Panc1 (cell line): ENCODE measurements around the gene BCCIP. TPM values are rescaled to one million over a fixed set of nuclear protein-coding genes. Genes with fewer than 3 reads are reported as not detected.

Experiments
- ATAC-seq: fragments of 200-7000 bp; cut with Tn5 transposase; 2 replicates; pipeline ENCODE4 v1.9.1; 2020; ENCODE audit warnings: mild to moderate bottlenecking, moderate library complexity
- BruUV-seq: library from RNA; stranded (reverse); fragments of 400-500 nt; replicated peaks from 2 replicates; lab custom pipeline; 2021; lab: Mats Ljungman, UMichigan
- CTCF ChIA-PET: fragments of 300-600 bp; sonication (Branson Sonifier 250); formaldehyde crosslinking; loops from one replicate; lab custom pipeline; 2022; ENCODE audit warnings: antibody characterized with exemption; lab: Charles Lee
- POLR2A ChIA-PET: fragments of 300-600 bp; sonication (Branson Sonifier 250); formaldehyde crosslinking; loops from one replicate; lab custom pipeline; 2022; ENCODE audit warnings: antibody characterized with exemption; lab: Charles Lee
- DNase-seq: peaks from one replicate; pipeline ENCODE4 v3.0.0-alpha.2; 2010; ENCODE audit warnings: low read depth, low spot score
- H3K27ac ChIP-seq: 2 replicates; pipeline ENCODE4 v1.5.1; 2011; ENCODE audit warnings: mild to moderate bottlenecking, low read length, inconsistent platforms
- H3K27me3 ChIP-seq: fragments of 200-500 bp; sonication (Bioruptor generic); 2 replicates; pipeline ENCODE4 v1.6.0; 2014; ENCODE audit warnings: low read length, inconsistent platforms; ENCODE audit not compliant: control insufficient read depth, insufficient read depth
- H3K36me3 ChIP-seq: fragments of 200-500 bp; sonication (Bioruptor generic); 2 replicates; pipeline ENCODE4 v1.5.1; 2014; ENCODE audit warnings: inconsistent platforms, mild to moderate bottlenecking, low read length, moderate library complexity; ENCODE audit not compliant: control insufficient read depth, insufficient read depth
- H3K4me1 ChIP-seq: 2 replicates; pipeline ENCODE4 v1.5.1; 2011; ENCODE audit warnings: inconsistent platforms, mild to moderate bottlenecking, low read length, moderate library complexity; ENCODE audit not compliant: control insufficient read depth, insufficient read depth
- H3K4me3 ChIP-seq, 2 experiments: 2 replicates each; pipeline ENCODE4 v1.5.1; 2011 to 2012; ENCODE audit warnings: low read depth in 2 of 2, low read length in 2 of 2, mild to moderate bottlenecking in 2 of 2, inconsistent platforms in 1 of 2, moderate library complexity in 1 of 2
- H3K9me3 ChIP-seq: fragments of 200-500 bp; sonication (Bioruptor generic); 2 replicates; pipeline ENCODE4 v1.5.1; 2014; ENCODE audit warnings: low read depth, mild to moderate bottlenecking, inconsistent platforms, low read length, moderate library complexity; ENCODE audit not compliant: control insufficient read depth, insufficient read depth
- POLR2AphosphoS5 ChIP-seq: IDR thresholded peaks from 2 replicates; pipeline ENCODE4 v1.6.1; 2012; ENCODE audit warnings: mild to moderate bottlenecking, low read depth, low read length, moderate library complexity
- SIN3A ChIP-seq: IDR thresholded peaks from 2 replicates; pipeline ENCODE4 v1.6.1; 2012; ENCODE audit warnings: low read depth, mild to moderate bottlenecking, low read length, moderate library complexity, borderline replicate concordance; ENCODE audit not compliant: insufficient read depth
- TCF7L2 ChIP-seq: IDR thresholded peaks from 2 replicates; pipeline ENCODE4 v1.6.1; 2011; ENCODE audit warnings: mild to moderate bottlenecking, low read depth, low read length, inconsistent platforms
- in situ Hi-C: cut with HindIII; loops from 2 replicates; pipeline ENCODE4 v1.10.0; 2016; ENCODE audit warnings: low sequenced_read_pairs, low pct_unique_long_range_greater_than_20kb
- intact Hi-C: fragments of 100-400 bp; cut with micrococcal nuclease; formaldehyde crosslinking; loops from one replicate; pipeline ENCODE4 v1.10.0; 2022; ENCODE audit not compliant: unreplicated experiment
- total RNA-seq: library from RNA; stranded (reverse); gene quantifications from one replicate; pipeline ENCODE4 v1.2.1, GENCODE V29; 2021; ENCODE audit not compliant: unreplicated experiment
- TF ChIP-seq, protein P1 (sequence below), 2 experiments: IDR thresholded peaks; 2 replicates each; pipeline ENCODE4 v1.6.1; 2011 to 2012; ENCODE audit warnings: low read depth in 2 of 2, control low read depth in 1 of 2, low read length in 1 of 2, mild to moderate bottlenecking in 1 of 2, moderate library complexity in 1 of 2; ENCODE audit not compliant: insufficient read depth in 1 of 2
- TF ChIP-seq, protein P2 (sequence below): fragments of 450-650 bp; IDR thresholded peaks from 2 replicates; pipeline ENCODE4 v1.5.1; 2017; ENCODE audit warnings: mild to moderate bottlenecking

BCCIP gene
- total RNA-seq, 1 experiment from 2014 or later = 123 TPM

DNA sequence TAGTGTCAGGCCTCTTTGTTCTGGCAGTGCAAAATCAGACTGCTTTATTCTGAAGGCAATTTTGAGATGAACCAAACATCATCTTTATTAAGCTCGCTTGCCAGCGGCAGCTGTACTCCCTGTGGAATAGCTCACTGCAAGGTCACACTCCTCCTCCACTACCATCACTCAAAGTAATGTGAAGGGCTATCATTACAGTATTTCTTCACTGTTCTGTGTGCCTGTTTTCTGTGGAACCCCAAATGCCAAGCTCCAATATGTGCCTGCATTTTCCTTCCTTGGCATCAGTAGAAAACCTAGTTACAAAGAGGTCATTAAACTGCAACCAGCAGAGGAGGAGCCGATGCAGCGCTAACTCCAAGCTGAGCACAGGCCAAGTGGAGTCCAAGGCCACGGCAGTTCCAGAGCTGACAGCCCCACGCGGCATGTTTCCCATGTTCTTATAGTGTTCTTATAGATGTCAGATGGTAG lies 21.4 kb downstream of the BCCIP start:
- BruUV-seq = no TSS peak
- Histone ChIP-seq H3K36me3 (peaks cover 26% of the 10 kb centered on the region), H3K4me3 (no peak overlapping the region), H3K27ac (no peak overlapping the region), H3K27me3 (no peaks in the 10 kb centered on the region), H3K9me3 (no peaks in the 10 kb centered on the region), H3K4me1 (no peaks in the 10 kb centered on the region; the same call in 1 of the 2 replicates)
- POLR2A ChIA-PET = no interaction called here
- intact Hi-C loops (no loop called here), in situ Hi-C loops (no loop called here)
- no peak for DNase-seq
- no peak for TF ChIP-seq POLR2AphosphoS5
- TF ChIP-seq, protein P1, sequence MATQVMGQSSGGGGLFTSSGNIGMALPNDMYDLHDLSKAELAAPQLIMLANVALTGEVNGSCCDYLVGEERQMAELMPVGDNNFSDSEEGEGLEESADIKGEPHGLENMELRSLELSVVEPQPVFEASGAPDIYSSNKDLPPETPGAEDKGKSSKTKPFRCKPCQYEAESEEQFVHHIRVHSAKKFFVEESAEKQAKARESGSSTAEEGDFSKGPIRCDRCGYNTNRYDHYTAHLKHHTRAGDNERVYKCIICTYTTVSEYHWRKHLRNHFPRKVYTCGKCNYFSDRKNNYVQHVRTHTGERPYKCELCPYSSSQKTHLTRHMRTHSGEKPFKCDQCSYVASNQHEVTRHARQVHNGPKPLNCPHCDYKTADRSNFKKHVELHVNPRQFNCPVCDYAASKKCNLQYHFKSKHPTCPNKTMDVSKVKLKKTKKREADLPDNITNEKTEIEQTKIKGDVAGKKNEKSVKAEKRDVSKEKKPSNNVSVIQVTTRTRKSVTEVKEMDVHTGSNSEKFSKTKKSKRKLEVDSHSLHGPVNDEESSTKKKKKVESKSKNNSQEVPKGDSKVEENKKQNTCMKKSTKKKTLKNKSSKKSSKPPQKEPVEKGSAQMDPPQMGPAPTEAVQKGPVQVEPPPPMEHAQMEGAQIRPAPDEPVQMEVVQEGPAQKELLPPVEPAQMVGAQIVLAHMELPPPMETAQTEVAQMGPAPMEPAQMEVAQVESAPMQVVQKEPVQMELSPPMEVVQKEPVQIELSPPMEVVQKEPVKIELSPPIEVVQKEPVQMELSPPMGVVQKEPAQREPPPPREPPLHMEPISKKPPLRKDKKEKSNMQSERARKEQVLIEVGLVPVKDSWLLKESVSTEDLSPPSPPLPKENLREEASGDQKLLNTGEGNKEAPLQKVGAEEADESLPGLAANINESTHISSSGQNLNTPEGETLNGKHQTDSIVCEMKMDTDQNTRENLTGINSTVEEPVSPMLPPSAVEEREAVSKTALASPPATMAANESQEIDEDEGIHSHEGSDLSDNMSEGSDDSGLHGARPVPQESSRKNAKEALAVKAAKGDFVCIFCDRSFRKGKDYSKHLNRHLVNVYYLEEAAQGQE (IDR thresholded peaks at IDR 0.05; ENCODE audit: insufficient read depth in 1 of 2, low read depth in 2 of 2, low read length in 1 of 2) = no peak
- no peak for TF ChIP-seq SIN3A
- CTCF ChIA-PET = no interaction called here
- no peak for ATAC-seq

DNA sequence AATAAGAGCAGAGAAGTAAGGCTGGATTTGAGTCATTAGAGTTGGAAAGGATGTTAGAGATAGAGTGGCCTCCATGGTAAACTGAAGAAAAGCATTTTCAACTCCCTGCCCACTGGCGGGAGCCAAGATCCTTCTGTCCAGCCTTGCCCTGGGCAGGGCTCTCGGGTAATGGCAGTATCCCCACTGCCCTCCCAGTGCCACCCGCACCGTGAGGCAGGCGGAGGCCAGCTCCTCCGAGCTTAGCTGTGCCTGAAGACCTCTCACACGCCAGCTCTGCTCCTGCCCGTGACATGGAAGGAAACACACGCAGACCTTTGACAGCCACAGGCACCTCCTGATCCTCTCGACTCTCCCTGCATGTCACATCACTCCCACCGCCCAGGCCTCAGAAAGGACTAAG lies 22.3 kb downstream of the BCCIP start:
- H3K4me3 ChIP-seq = no peak overlapping the region
- intact Hi-C loops (no loop called here), in situ Hi-C loops (no loop called here)
- BruUV-seq = no TSS peak
- H3K27me3 ChIP-seq = no peaks in the 10 kb centered on the region
- H3K9me3 ChIP-seq = no peaks in the 10 kb centered on the region
- H3K27ac ChIP-seq = no peak overlapping the region
- peak; percentile 29; the same call in 1 of the 2 replicates for ATAC-seq
- TF ChIP-seq, protein P1 (IDR thresholded peaks at IDR 0.05; ENCODE audit: insufficient read depth in 1 of 2, low read depth in 2 of 2, low read length in 1 of 2) = no peak
- TF ChIP-seq, protein P2, sequence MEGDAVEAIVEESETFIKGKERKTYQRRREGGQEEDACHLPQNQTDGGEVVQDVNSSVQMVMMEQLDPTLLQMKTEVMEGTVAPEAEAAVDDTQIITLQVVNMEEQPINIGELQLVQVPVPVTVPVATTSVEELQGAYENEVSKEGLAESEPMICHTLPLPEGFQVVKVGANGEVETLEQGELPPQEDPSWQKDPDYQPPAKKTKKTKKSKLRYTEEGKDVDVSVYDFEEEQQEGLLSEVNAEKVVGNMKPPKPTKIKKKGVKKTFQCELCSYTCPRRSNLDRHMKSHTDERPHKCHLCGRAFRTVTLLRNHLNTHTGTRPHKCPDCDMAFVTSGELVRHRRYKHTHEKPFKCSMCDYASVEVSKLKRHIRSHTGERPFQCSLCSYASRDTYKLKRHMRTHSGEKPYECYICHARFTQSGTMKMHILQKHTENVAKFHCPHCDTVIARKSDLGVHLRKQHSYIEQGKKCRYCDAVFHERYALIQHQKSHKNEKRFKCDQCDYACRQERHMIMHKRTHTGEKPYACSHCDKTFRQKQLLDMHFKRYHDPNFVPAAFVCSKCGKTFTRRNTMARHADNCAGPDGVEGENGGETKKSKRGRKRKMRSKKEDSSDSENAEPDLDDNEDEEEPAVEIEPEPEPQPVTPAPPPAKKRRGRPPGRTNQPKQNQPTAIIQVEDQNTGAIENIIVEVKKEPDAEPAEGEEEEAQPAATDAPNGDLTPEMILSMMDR = no peak
- TF ChIP-seq TCF7L2 (no peak), SIN3A (no peak), POLR2AphosphoS5 (no peak)
- H3K4me1 ChIP-seq = no peaks in the 10 kb centered on the region; the same call in 1 of the 2 replicates
- ChIA-PET CTCF (no interaction called here), POLR2A (no interaction called here)
- H3K36me3 ChIP-seq = peaks cover 21% of the 10 kb centered on the region
- no peak for DNase-seq
